ENCODE results near the gene MTHFR. TPM values are rescaled to one million over a fixed set of nuclear protein-coding genes. Genes with fewer than 3 reads are reported as not detected.

The MTHFR gene
- total and polyA plus RNA-seq, 2 of the 8 experiments (the other 6 are each of a cell fraction or from before 2014, with no cell fraction given) = 8.7 to 18.5 TPM

- Histone ChIP-seq H3K79me2 (ENCODE audit: control insufficient read depth in 1 of 2, insufficient read depth in 2 of 2, low read length in 2 of 2) (no peaks in the 10 kb centered on the region), H2BK5ac (ENCODE audit: low read depth, low read length) (no peak overlapping the region), H3K23me2 (ENCODE audit: low read depth, low read length) (no peaks in the 10 kb centered on the region), H3K4ac (replicated peaks; ENCODE audit: insufficient read length, low read depth, low read length) (no peak overlapping the region), H2BK15ac (ENCODE audit: low read length) (no peak overlapping the region), H3K56ac (replicated peaks; ENCODE audit: insufficient read length, low read depth, low read length) (no peak overlapping the region), H3K27me3 (replicated peaks in 1 of 4; ENCODE audit: control insufficient read depth in 3 of 4, extremely low read depth in 1 of 4, insufficient read depth in 3 of 4, low read length in 3 of 4) (no peaks in the 10 kb centered on the region), H3K18ac (ENCODE audit: extremely low read depth, low read length) (no peak overlapping the region), H4K91ac (replicated peaks; ENCODE audit: insufficient read length, low read length) (no peak overlapping the region), H3K4me2 (ENCODE audit: insufficient read depth in 1 of 2, low read depth in 2 of 2, low read length in 2 of 2) (no peak overlapping the region), H3K79me1 (ENCODE audit: low read depth, low read length) (no peaks in the 10 kb centered on the region), H2AK5ac (ENCODE audit: low read depth, low read length) (no peak overlapping the region), H3K4me3 (ENCODE audit: extremely low read depth in 1 of 4, insufficient read depth in 2 of 4, low read depth in 3 of 4, low read length in 4 of 4) (no peak overlapping the region), H3K14ac (ENCODE audit: insufficient read length) (no peak overlapping the region), H3K9me3 (ENCODE audit: insufficient read depth in 2 of 2, low read depth in 1 of 2, low read length in 1 of 2) (no peaks in the 10 kb centered on the region), H3K27ac (ENCODE audit: low read depth, low read length) (no peak overlapping the region), H3K23ac (ENCODE audit: insufficient read length) (no peak overlapping the region), H2BK120ac (replicated peaks; ENCODE audit: low read depth, low read length) (no peak overlapping the region), H4K8ac (ENCODE audit: extremely low read depth, insufficient read depth, low read length) (no peak overlapping the region; the same call in 1 of the 2 replicates), H2BK12ac (ENCODE audit: low read depth, low read length) (no peak overlapping the region), H3K36me3 (ENCODE audit: control insufficient read depth in 2 of 4, insufficient read depth in 4 of 4, low read length in 3 of 4) (peaks cover 47 to 75% (median 71%) of the 10 kb centered on the region in 4 experiments), H3K9ac (replicated peaks in 1 of 4; ENCODE audit: extremely low read depth in 1 of 4, low read depth in 3 of 4, low read length in 3 of 4) (no peak overlapping the region), H4K5ac (ENCODE audit: insufficient read length, low read depth, low read length) (no peak overlapping the region), H4K20me1 (replicated peaks in 1 of 2; ENCODE audit: control insufficient read depth in 1 of 2, insufficient read depth in 2 of 2, low read length in 2 of 2) (peaks cover 8 to 16% of the 10 kb centered on the region in 2 experiments), H2BK20ac (ENCODE audit: low read length) (no peak overlapping the region), H3K4me1 (replicated peaks in 1 of 4; ENCODE audit: control insufficient read depth in 3 of 4, insufficient read depth in 4 of 4, low read length in 3 of 4) (no peaks in the 10 kb centered on the region), H2AFZ (ENCODE audit: low read length) (no peak overlapping the region)
- ChIA-PET POLR2A (ENCODE audit: partially characterized antibody) (interaction anchor here (0.8 to 1.8 kb wide), 3 partner anchors 76 to 149 kb away, joined by 3 to 9 read pairs (median 6); no protein-coding TSS in a partner anchor), CTCF (ENCODE audit: partially characterized antibody) (interaction anchor here (0.6 to 1.8 kb wide), 9 partner anchors 10 to 135 kb away, joined by 3 to 10 read pairs (median 3); no protein-coding TSS in a partner anchor)
- 83% methylated on average over 9 of the region's 9 CpGs; no CpG with 5 or more reads in 1 of the 2 experiments for WGBS, 2 experiments (ENCODE audit: extremely low coverage in 1 of 2, insufficient coverage in 1 of 2, insufficient read length in 1 of 2, insufficient replicate concordance in 2 of 2, low coverage in 1 of 2, low lambda C conversion rate in 2 of 2, missing lambda C conversion rate in 1 of 2)
- FAIRE-seq (no peak), DNase-seq (ENCODE audit: low read depth in 1 of 2, low spot score in 2 of 2) (no peak)
- no peak for TF ChIP-seq YY1 (IDR thresholded peaks at IDR 0.05; ENCODE audit: low read depth, low read length)
- TF ChIP-seq SP2 (IDR thresholded peaks at IDR 0.05; ENCODE audit: low read length) = no peak
- no peak for TF ChIP-seq KDM4A (IDR thresholded peaks at IDR 0.05; ENCODE audit: low read depth, low read length, severe bottlenecking)
- TF ChIP-seq, protein P1, sequence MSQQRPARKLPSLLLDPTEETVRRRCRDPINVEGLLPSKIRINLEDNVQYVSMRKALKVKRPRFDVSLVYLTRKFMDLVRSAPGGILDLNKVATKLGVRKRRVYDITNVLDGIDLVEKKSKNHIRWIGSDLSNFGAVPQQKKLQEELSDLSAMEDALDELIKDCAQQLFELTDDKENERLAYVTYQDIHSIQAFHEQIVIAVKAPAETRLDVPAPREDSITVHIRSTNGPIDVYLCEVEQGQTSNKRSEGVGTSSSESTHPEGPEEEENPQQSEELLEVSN (IDR thresholded peaks at IDR 0.05) = no peak
- no peak for TF ChIP-seq CTBP2 (IDR thresholded peaks at IDR 0.05; ENCODE audit: borderline replicate concordance, insufficient read depth, insufficient read length, low read length)
- no peak for TF ChIP-seq HDAC2 (IDR thresholded peaks at IDR 0.05; ENCODE audit: borderline replicate concordance in 1 of 2, low read depth in 2 of 2, low read length in 2 of 2)
Measured at GRCh38 chr1:11831945-11832725, 26.4 kb upstream of the MTHFR start.

Measured in H1 (cell line).